Gastrocnemius medialis (tissue), 4 donors: ENCODE results near the gene ITGB3BP. TPM values are rescaled to one million over a fixed set of nuclear protein-coding genes. Genes with fewer than 3 reads are reported as not detected.
"Not testable (repeated sequence)": the region's sequence is repeated elsewhere in the genome, so short reads cannot be mapped to it uniquely, and the experiment has no call there.

Experiments used
- ATAC-seq, 2 donors: fragments of 150-250 bp; one replicate each; pipeline ENCODE4 v1.9.1; 2016
- DNase-seq, 2 donors: peaks; one replicate each; pipeline ENCODE4 v3.0.0-alpha.2; 2019
- H3K27ac ChIP-seq, 4 donors: fragments of 200-600 bp; sonication (generic); 1 replicate in 1 of 4; 2 replicates in 3 of 4; pipeline ENCODE4 v1.5.1; 2016 to 2018; ENCODE audit warnings: mild to moderate bottlenecking in 2 of 4, moderate library complexity in 1 of 4
- H3K27me3 ChIP-seq, 3 donors: fragments of 200-600 bp; sonication (generic) in 2 of 3; 1 replicate in 1 of 3; 2 replicates in 2 of 3; pipeline versions ENCODE4 v1.5.1 to v1.6.0; 2016 to 2019; ENCODE audit warnings: mild to moderate bottlenecking in 1 of 3, moderate library complexity in 1 of 3
- H3K36me3 ChIP-seq, 2 donors: fragments of 200-600 bp; sonication (generic) in 1 of 2; one replicate each; pipeline ENCODE4 v1.5.1; 2017 to 2018
- H3K4me1 ChIP-seq, 2 donors: fragments of 200-600 bp; sonication (generic) in 1 of 2; one replicate each; pipeline ENCODE4 v1.5.1; 2016 to 2017; ENCODE audit warnings: mild to moderate bottlenecking in 2 of 2
- H3K4me3 ChIP-seq, 4 donors: fragments of 200-600 bp; sonication (generic) in 3 of 4; 1 replicate in 1 of 4; 2 replicates in 3 of 4; pipeline ENCODE4 v1.5.1; 2016 to 2019; ENCODE audit warnings: mild to moderate bottlenecking in 2 of 4
- H3K9me3 ChIP-seq, 3 donors: fragments of 200-600 bp; sonication (generic) in 2 of 3; 1 replicate in 1 of 3; 2 replicates in 2 of 3; pipeline ENCODE4 v1.5.1; 2016 to 2019
- CTCF ChIP-seq, 5 experiments: fragments of 450-650 bp in 3 of 5; fragments of 200-600 bp in 2 of 5; sonication (generic) in 2 of 5; IDR thresholded peaks in 4 of 5; conservative IDR thresholded peaks in 1 of 5; 1 replicate in 4 of 5; 2 replicates in 1 of 5; pipeline ENCODE4 v1.5.1; 2016 to 2019; ENCODE audit warnings: antibody characterized with exemption in 5 of 5, mild to moderate bottlenecking in 3 of 5, moderate library complexity in 3 of 5
- POLR2A ChIP-seq, 2 donors: fragments of 450-650 bp; IDR thresholded peaks; one replicate each; pipeline ENCODE4 v1.6.1; 2017; ENCODE audit warnings: antibody characterized with exemption in 2 of 2, mild to moderate bottlenecking in 2 of 2, moderate library complexity in 2 of 2
- in situ Hi-C, 4 donors: fragments of 200-750 bp; cut with MboI; loops; one replicate each; pipeline versions ENCODE4 v1.15.0 to v1.8.0; 2017; ENCODE audit warnings: low sequenced_read_pairs in 4 of 4
- intact Hi-C: fragments of 100-400 bp; cut with DNase I; formaldehyde crosslinking; loops from one replicate; pipeline ENCODE4 v1.15.1; 2023; ENCODE audit warnings: low total_unique reads
- total RNA-seq, 4 donors: library from RNA; depleted of rRNA; stranded (reverse); fragments of >200 nt; gene quantifications; one replicate each; pipeline versions ENCODE4 v1.1.0 to v1.2.3, GENCODE V29; 2016

ITGB3BP gene
- total RNA-seq, 4 donors from 2014 or later, result 1.6 to 6.1 (median 3.9) TPM

- TF ChIP-seq POLR2A (IDR thresholded peaks at IDR 0.05) (no peak), CTCF (IDR thresholded peaks at IDR 0.05 in 4 of 5, conservative IDR thresholded peaks at IDR 0.05 in 1 of 5) (no peak)
- Histone ChIP-seq H3K9me3 (no peaks in the 10 kb centered on the region), H3K27ac (no peak overlapping the region), H3K4me3 (no peak overlapping the region), H3K4me1 (no peaks in the 10 kb centered on the region), H3K27me3 (no peaks in the 10 kb centered on the region), H3K36me3 (peaks cover 0 to 8% of the 10 kb centered on the region in 2 donors)
- no peak for ATAC-seq
- intact Hi-C loops (no loop called here), in situ Hi-C loops (no loop called here)
- DNase-seq, result no peak
Observed at GRCh38 chr1:63480057-63480456, 43.0 kb downstream of the ITGB3BP start.

- peaks cover 0 to 8% of the 10 kb centered on the region in 2 donors for H3K36me3 ChIP-seq
- H3K27me3 ChIP-seq, result no peaks in the 10 kb centered on the region
- no peaks in the 10 kb centered on the region for H3K4me1 ChIP-seq
- H3K27ac ChIP-seq, result no peak overlapping the region
- DNase-seq (no peak), ATAC-seq (no peak)
- no peak overlapping the region for H3K4me3 ChIP-seq
- in situ Hi-C loops, result no loop called here
- intact Hi-C loops, result no loop called here
- H3K9me3 ChIP-seq, result no peaks in the 10 kb centered on the region
- TF ChIP-seq POLR2A (IDR thresholded peaks at IDR 0.05), result no peak
- no peak for TF ChIP-seq CTCF (IDR thresholded peaks at IDR 0.05 in 4 of 5, conservative IDR thresholded peaks at IDR 0.05 in 1 of 5)
Observed at GRCh38 chr1:63475761-63476160, 47.3 kb downstream of the ITGB3BP start.

GRCh38 chr1:63468683-63469082 is 54.3 kb downstream of the ITGB3BP start:
- H3K4me1 ChIP-seq, H3K27ac ChIP-seq, intact Hi-C loops, in situ Hi-C loops, DNase-seq, H3K36me3 ChIP-seq, H3K27me3 ChIP-seq, H3K9me3 ChIP-seq, H3K4me3 ChIP-seq, ATAC-seq: not testable (repeated sequence)

- Histone ChIP-seq H3K9me3 (peaks cover 0 to 4% (median 0%) of the 10 kb centered on the region in 3 donors), H3K4me1 (no peaks in the 10 kb centered on the region), H3K4me3 (no peak overlapping the region), H3K36me3 (no peaks in the 10 kb centered on the region), H3K27me3 (no peaks in the 10 kb centered on the region), H3K27ac (no peak overlapping the region)
- ATAC-seq (no peak), DNase-seq (no peak)
- intact Hi-C loops (no loop called here), in situ Hi-C loops (no loop called here)
- TF ChIP-seq CTCF (IDR thresholded peaks at IDR 0.05 in 4 of 5, conservative IDR thresholded peaks at IDR 0.05 in 1 of 5) (no peak), POLR2A (IDR thresholded peaks at IDR 0.05) (no peak)
Observed at GRCh38 chr1:63466759-63467158, 56.3 kb downstream of the ITGB3BP start.

GRCh38 chr1:63466181-63466580 is 56.8 kb downstream of the ITGB3BP start:
- H3K9me3 ChIP-seq, result peaks cover 0 to 4% (median 0%) of the 10 kb centered on the region in 3 donors
- H3K27me3 ChIP-seq, result no peaks in the 10 kb centered on the region
- no peak for ATAC-seq
- DNase-seq, result no peak
- H3K4me1 ChIP-seq, result no peaks in the 10 kb centered on the region
- TF ChIP-seq CTCF (IDR thresholded peaks at IDR 0.05 in 4 of 5, conservative IDR thresholded peaks at IDR 0.05 in 1 of 5) (no peak), POLR2A (IDR thresholded peaks at IDR 0.05) (no peak)
- in situ Hi-C loops (no loop called here), intact Hi-C loops (no loop called here)
- no peaks in the 10 kb centered on the region for H3K36me3 ChIP-seq
- H3K4me3 ChIP-seq, result no peak overlapping the region
- no peak overlapping the region for H3K27ac ChIP-seq
